Caco-2 (cell line): ENCODE data around the gene SETD1A. TPM values are rescaled to one million over a fixed set of nuclear protein-coding genes. Genes with fewer than 3 reads are reported as not detected.

Experiments
- BruUV-seq: library from RNA; stranded (reverse); fragments of 400-500 nt; replicated peaks from 2 replicates; lab custom pipeline; 2021; lab: Mats Ljungman, UMichigan
- CTCF ChIA-PET: fragments of 300-600 bp; sonication (Branson Sonifier 250); formaldehyde crosslinking; loops from one replicate; lab custom pipeline; 2022; ENCODE audit warnings: antibody characterized with exemption; lab: Charles Lee
- POLR2A ChIA-PET: fragments of 300-600 bp; sonication (Branson Sonifier 250); formaldehyde crosslinking; loops from one replicate; lab custom pipeline; 2022; ENCODE audit warnings: antibody characterized with exemption; lab: Charles Lee
- DNase-seq, 2 experiments: peaks; one replicate each; pipeline versions ENCODE4 v3.0.0 to v3.0.0-alpha.2; 2020 to 2022
- H3K27me3 ChIP-seq: replicated peaks from 2 replicates; pipeline ENCODE4 v1.6.0; 2011; ENCODE audit warnings: low read length; ENCODE audit not compliant: control insufficient read depth, insufficient read depth
- H3K36me3 ChIP-seq: 2 replicates; pipeline ENCODE4 v1.5.1; 2011; ENCODE audit warnings: low read length; ENCODE audit not compliant: control insufficient read depth, insufficient read depth
- H3K4me1 ChIP-seq: fragments of 250-450 bp; sonication (Bioruptor Pico); 2 replicates; pipeline ENCODE4 v1.5.1; 2020; ENCODE audit warnings: mild to moderate bottlenecking
- H3K4me3 ChIP-seq: 2 replicates; pipeline ENCODE4 v1.5.1; 2011; ENCODE audit warnings: low read depth, mild to moderate bottlenecking, control low read depth, low read length
- H3K9me3 ChIP-seq: fragments of 250-450 bp; sonication (Bioruptor Pico); 2 replicates; pipeline ENCODE4 v1.5.1; 2020; ENCODE audit warnings: mild to moderate bottlenecking, moderate library complexity
- H3K27ac Mint-ChIP-seq: one replicate; pipeline ENCODE4 v1.8.0; 2022; ENCODE audit warnings: mixed read lengths; ENCODE audit not compliant: unreplicated experiment
- H3K27me3 Mint-ChIP-seq: one replicate; pipeline ENCODE4 v1.8.0; 2022; ENCODE audit warnings: mixed read lengths; ENCODE audit not compliant: insufficient read depth, unreplicated experiment
- H3K36me3 Mint-ChIP-seq: one replicate; pipeline ENCODE4 v1.8.0; 2022; ENCODE audit warnings: mild to moderate bottlenecking, mixed read lengths; ENCODE audit not compliant: insufficient read depth, unreplicated experiment
- H3K4me1 Mint-ChIP-seq: one replicate; pipeline ENCODE4 v1.8.0; 2022; ENCODE audit warnings: low read depth, mixed read lengths; ENCODE audit not compliant: unreplicated experiment
- H3K4me3 Mint-ChIP-seq: one replicate; pipeline ENCODE4 v1.8.0; 2022; ENCODE audit warnings: mild to moderate bottlenecking, moderate library complexity, mixed read lengths; ENCODE audit not compliant: unreplicated experiment
- H3K9me3 Mint-ChIP-seq: one replicate; pipeline ENCODE4 v1.8.0; 2022; ENCODE audit warnings: mixed read lengths; ENCODE audit not compliant: unreplicated experiment
- CTCF ChIP-seq, 2 experiments: fragments of 200-600 bp in 1 of 2; IDR thresholded peaks; 1 replicate in 1 of 2; 2 replicates in 1 of 2; pipeline versions ENCODE4 v1.5.1 to v1.8.0; 2011 to 2022; ENCODE audit warnings: antibody characterized with exemption in 1 of 2, control low read depth in 1 of 2, inconsistent platforms in 1 of 2, low read depth in 1 of 2, low read length in 1 of 2, mild to moderate bottlenecking in 1 of 2, moderate library complexity in 1 of 2; ENCODE audit not compliant: insufficient read depth in 1 of 2, severe bottlenecking in 1 of 2, unreplicated experiment in 1 of 2
- intact Hi-C: fragments of 100-400 bp; cut with micrococcal nuclease; formaldehyde crosslinking; loops from one replicate; pipeline ENCODE4 v1.10.0; 2022; ENCODE audit not compliant: unreplicated experiment
- total RNA-seq: library from RNA; stranded (reverse); gene quantifications from 2 replicates; pipeline ENCODE4 v1.2.3, GENCODE V29; 2022

Gene SETD1A
- total RNA-seq, 1 experiment from 2014 or later = 21.5 TPM

GRCh38 chr16:30927789-30928378 lies 29.7 kb upstream of the SETD1A start:
- no TSS peak for BruUV-seq
- no peaks in the 10 kb centered on the region for H3K9me3 Mint-ChIP-seq
- no peaks in the 10 kb centered on the region for H3K4me1 ChIP-seq
- H3K4me3 ChIP-seq = no peak overlapping the region
- no peaks in the 10 kb centered on the region for H3K27me3 ChIP-seq
- H3K36me3 ChIP-seq = peaks cover 3% of the 10 kb centered on the region
- H3K27ac Mint-ChIP-seq = no peak overlapping the region
- ChIA-PET CTCF (interaction anchor here (1.7 kb wide), 1 partner anchor 14 kb away, joined by 17 read pairs; no protein-coding TSS in a partner anchor), POLR2A (interaction anchor here (0.5 kb wide), 1 partner anchor 15 kb away, joined by 3 read pairs; no protein-coding TSS in a partner anchor)
- intact Hi-C loops = loop anchor here (10.0 kb wide), 1 partner anchor 273 kb away; the partner anchor contains the start of genes FBRS and PRR14
- no peaks in the 10 kb centered on the region for H3K4me1 Mint-ChIP-seq
- H3K27me3 Mint-ChIP-seq = no peaks in the 10 kb centered on the region
- peaks cover 22% of the 10 kb centered on the region for H3K36me3 Mint-ChIP-seq
- TF ChIP-seq CTCF (IDR thresholded peaks at IDR 0.05; ENCODE audit: insufficient read depth in 1 of 2, low read depth in 1 of 2, low read length in 1 of 2, severe bottlenecking in 1 of 2, unreplicated experiment in 1 of 2) = no peak
- H3K4me3 Mint-ChIP-seq = no peak overlapping the region
- DNase-seq = peak; percentile 69 to 75
- H3K9me3 ChIP-seq = no peaks in the 10 kb centered on the region

GRCh38 chr16:30928390-30928789 lies 29.2 kb upstream of the SETD1A start:
- H3K27me3 Mint-ChIP-seq = no peaks in the 10 kb centered on the region
- no peak for DNase-seq
- Histone ChIP-seq H3K9me3 (no peaks in the 10 kb centered on the region), H3K36me3 (peaks cover 3% of the 10 kb centered on the region), H3K4me3 (no peak overlapping the region), H3K4me1 (no peaks in the 10 kb centered on the region), H3K27me3 (no peaks in the 10 kb centered on the region)
- intact Hi-C loops = loop anchor here (10.0 kb wide), 1 partner anchor 274 kb away; the partner anchor contains the start of genes FBRS and PRR14
- POLR2A ChIA-PET = no interaction called here
- H3K27ac Mint-ChIP-seq = no peak overlapping the region
- no peak for TF ChIP-seq CTCF (IDR thresholded peaks at IDR 0.05; ENCODE audit: insufficient read depth in 1 of 2, low read depth in 1 of 2, low read length in 1 of 2, severe bottlenecking in 1 of 2, unreplicated experiment in 1 of 2)
- H3K9me3 Mint-ChIP-seq = no peaks in the 10 kb centered on the region
- no TSS peak for BruUV-seq
- no peak overlapping the region for H3K4me3 Mint-ChIP-seq
- CTCF ChIA-PET = interaction anchor here (1.7 kb wide), 1 partner anchor 14 kb away, joined by 17 read pairs; no protein-coding TSS in a partner anchor
- no peaks in the 10 kb centered on the region for H3K4me1 Mint-ChIP-seq
- H3K36me3 Mint-ChIP-seq = peaks cover 17% of the 10 kb centered on the region

- Histone ChIP-seq H3K27me3 (no peaks in the 10 kb centered on the region), H3K4me3 (no peak overlapping the region), H3K36me3 (peaks cover 3% of the 10 kb centered on the region), H3K4me1 (no peaks in the 10 kb centered on the region), H3K9me3 (no peaks in the 10 kb centered on the region)
- Mint-ChIP-seq H3K4me3 (no peak overlapping the region), H3K4me1 (no peaks in the 10 kb centered on the region), H3K9me3 (no peaks in the 10 kb centered on the region), H3K36me3 (peaks cover 17% of the 10 kb centered on the region), H3K27ac (no peak overlapping the region), H3K27me3 (no peaks in the 10 kb centered on the region)
- ChIA-PET POLR2A (no interaction called here), CTCF (interaction anchor here (1.7 kb wide), 1 partner anchor 13 kb away, joined by 17 read pairs; no protein-coding TSS in a partner anchor)
- TF ChIP-seq CTCF (IDR thresholded peaks at IDR 0.05; ENCODE audit: insufficient read depth in 1 of 2, low read depth in 1 of 2, low read length in 1 of 2, severe bottlenecking in 1 of 2, unreplicated experiment in 1 of 2) = no peak
- DNase-seq = no peak
- intact Hi-C loops = loop anchor here (10.0 kb wide), 1 partner anchor 274 kb away; the partner anchor contains the start of genes FBRS and PRR14
- BruUV-seq = no TSS peak
These were observed 28.4 kb upstream of the SETD1A start for GRCh38 chr16:30929167-30929566.
